GM12864 (cell line): ENCODE results near the gene DAB1.

Source experiments
- DNase-seq: peaks from one replicate; pipeline ENCODE4 v3.0.0-alpha.2; 2011; ENCODE audit warnings: low read depth
- H3K4me3 ChIP-seq: 2 replicates; pipeline ENCODE4 v1.5.1; 2011; ENCODE audit warnings: mild to moderate bottlenecking, low read depth, low read length, control low read depth
- CTCF ChIP-seq: IDR thresholded peaks from 2 replicates; pipeline ENCODE4 v1.5.1; 2011; ENCODE audit warnings: low read depth, mild to moderate bottlenecking, moderate library complexity, low read length, control low read depth, inconsistent platforms; ENCODE audit errors: missing control alignments

The DAB1 gene

GRCh38 chr1:57381871-57382270 is 42.0 kb downstream of the DAB1 start:
- no peak for TF ChIP-seq CTCF
- no peak for DNase-seq

GRCh38 chr1:57381426-57381825 is 42.4 kb downstream of the DAB1 start:
- DNase-seq: no peak
- TF ChIP-seq CTCF: no peak
- H3K4me3 ChIP-seq: no peak overlapping the region

More at GRCh38 chr1:57381871-57382270, 42.0 kb downstream of the DAB1 start:
- H3K4me3 ChIP-seq: no peak overlapping the region

- H3K4me3 ChIP-seq: no peak overlapping the region
- DNase-seq: no peak
- TF ChIP-seq CTCF: no peak
Measured at GRCh38 chr1:57380923-57381322, 42.9 kb downstream of the DAB1 start.

- DNase-seq: no peak
- no peak for TF ChIP-seq CTCF
- no peak overlapping the region for H3K4me3 ChIP-seq
Measured at GRCh38 chr1:57378534-57378933, 45.3 kb downstream of the DAB1 start.

- DNase-seq: no peak
Measured at GRCh38 chr1:57377339-57378139, 46.3 kb downstream of the DAB1 start.

GRCh38 chr1:57376041-57376440 is 47.8 kb downstream of the DAB1 start:
- DNase-seq: no peak
- H3K4me3 ChIP-seq: no peak overlapping the region
- TF ChIP-seq CTCF: no peak

More at GRCh38 chr1:57377339-57378139, 46.3 kb downstream of the DAB1 start:
- TF ChIP-seq CTCF: no peak
- H3K4me3 ChIP-seq: no peak overlapping the region

- TF ChIP-seq CTCF: no peak
- no peak for DNase-seq
- H3K4me3 ChIP-seq: no peak overlapping the region
Measured at GRCh38 chr1:57369889-57370288, 54.0 kb downstream of the DAB1 start.
